ENCODE data around the gene RNF225.

- TF ChIP-seq POLR2A (IDR thresholded peaks at IDR 0.05; ENCODE audit: low read depth, low read length) (no peak), POLR2AphosphoS5 (IDR thresholded peaks at IDR 0.05; ENCODE audit: low read depth, low read length) (no peak)
Observed at GRCh38 chr19:58351558-58351878, 43.9 kb upstream of the RNF225 start.
